ENCODE results near the gene VSTM4.

Gene VSTM4

DNA sequence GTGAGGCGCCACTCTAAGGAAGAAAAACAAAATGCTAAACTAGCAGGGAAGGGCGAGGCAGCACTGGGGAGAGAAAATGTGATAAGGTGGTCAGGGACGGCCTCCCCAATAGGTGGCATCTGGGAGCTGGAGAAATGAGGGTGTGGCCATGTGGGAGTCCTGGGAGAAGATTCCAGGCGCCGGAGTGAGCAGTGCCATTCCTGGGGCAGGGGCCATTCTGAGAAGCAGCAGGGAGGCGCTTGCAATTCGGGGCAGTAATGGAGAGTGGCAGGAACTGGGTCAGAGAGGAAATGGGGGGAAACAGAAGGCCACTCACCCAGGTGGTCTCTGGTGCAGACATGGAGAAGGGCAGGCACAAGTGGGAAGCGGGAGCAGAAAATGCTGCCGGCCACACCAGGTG lies 113.9 kb downstream of the VSTM4 start:
- DNase-seq = no peak

- no peak for DNase-seq
Observed at GRCh38 chr10:49000437-49001398, 114.6 kb downstream of the VSTM4 start.

GRCh38 chr10:48999346-48999745 lies 116.0 kb downstream of the VSTM4 start:
- DNase-seq = no peak

GRCh38 chr10:48996329-48996728 lies 119.0 kb downstream of the VSTM4 start:
- no peak for DNase-seq

DNA sequence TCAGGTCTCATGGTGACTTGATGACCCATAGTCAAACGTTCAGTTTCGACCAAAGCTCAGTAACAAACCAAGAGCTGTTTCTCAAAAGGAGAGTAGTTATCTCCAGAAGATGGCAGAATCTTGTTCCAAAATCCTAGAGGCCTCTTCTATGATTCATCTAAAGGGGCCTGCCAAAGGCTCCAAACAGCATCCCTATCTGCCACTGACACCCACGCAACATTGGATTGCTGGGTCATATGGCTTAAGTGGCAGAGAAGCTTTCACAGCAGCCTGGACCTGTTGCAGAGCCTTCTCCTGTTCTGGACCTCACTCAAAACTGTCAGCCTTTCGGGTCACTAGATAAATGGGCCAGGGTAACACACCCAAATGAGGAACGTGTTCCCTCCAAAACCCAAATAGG lies 121.7 kb downstream of the VSTM4 start:
- DNase-seq = no peak

- no peak for DNase-seq
Observed at GRCh38 chr10:48990226-48990625, 125.1 kb downstream of the VSTM4 start.

- DNase-seq = no peak
Observed at GRCh38 chr10:48985621-48986158, 129.6 kb downstream of the VSTM4 start.

DNA sequence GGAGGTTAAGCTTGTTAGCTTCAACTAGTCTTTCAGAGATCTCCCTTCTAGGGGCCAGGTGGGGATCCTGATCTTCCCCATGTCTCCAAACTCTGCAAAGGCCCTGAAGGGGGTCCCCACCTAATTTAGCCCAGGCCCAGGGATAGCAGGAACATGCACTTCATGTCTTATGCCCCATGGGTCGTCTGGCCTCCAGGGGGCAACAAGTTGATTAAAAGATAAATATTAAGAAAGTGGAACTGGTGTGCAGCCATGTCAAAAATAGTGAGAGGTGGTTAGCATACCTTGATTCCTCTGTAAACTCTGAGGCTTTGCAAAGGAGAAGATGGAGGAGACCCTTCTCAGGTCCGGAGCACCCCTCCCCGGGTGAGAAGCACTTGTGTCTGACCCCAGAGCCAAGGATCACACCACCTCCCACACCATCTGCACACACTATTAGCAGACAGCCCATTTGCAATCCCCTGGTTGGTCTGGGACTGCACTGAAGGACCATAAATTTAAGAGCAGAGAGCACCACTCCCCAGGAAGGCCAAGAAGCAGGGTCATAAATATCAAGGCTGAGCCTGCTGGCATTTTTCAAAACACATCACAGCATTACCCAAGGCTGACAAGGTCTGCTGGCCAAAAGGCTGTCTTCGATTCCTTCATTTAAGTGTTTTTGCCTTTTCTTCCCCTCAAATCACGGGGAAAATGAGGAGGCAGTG lies 131.5 kb downstream of the VSTM4 start:
- DNase-seq = no peak

DNA sequence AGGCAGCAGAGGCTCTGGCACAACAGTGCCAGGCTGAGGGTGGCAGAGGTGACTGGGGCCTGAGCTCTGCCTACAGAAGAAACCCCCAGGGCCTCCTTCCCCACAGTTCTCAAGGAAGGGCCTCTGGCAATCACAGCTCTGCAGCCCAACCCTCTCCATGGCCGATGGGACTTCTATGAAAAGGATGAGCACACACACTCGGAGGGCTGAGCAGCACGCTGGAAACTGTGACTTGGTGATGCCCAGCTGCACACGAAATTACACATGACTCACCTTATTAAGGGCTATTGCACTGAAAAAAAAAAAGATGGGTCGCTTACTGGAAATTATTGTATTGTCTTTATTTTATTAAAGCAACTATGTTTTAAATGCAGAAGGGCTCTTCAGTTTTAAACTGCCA lies 132.7 kb downstream of the VSTM4 start:
- no peak for DNase-seq

DNA sequence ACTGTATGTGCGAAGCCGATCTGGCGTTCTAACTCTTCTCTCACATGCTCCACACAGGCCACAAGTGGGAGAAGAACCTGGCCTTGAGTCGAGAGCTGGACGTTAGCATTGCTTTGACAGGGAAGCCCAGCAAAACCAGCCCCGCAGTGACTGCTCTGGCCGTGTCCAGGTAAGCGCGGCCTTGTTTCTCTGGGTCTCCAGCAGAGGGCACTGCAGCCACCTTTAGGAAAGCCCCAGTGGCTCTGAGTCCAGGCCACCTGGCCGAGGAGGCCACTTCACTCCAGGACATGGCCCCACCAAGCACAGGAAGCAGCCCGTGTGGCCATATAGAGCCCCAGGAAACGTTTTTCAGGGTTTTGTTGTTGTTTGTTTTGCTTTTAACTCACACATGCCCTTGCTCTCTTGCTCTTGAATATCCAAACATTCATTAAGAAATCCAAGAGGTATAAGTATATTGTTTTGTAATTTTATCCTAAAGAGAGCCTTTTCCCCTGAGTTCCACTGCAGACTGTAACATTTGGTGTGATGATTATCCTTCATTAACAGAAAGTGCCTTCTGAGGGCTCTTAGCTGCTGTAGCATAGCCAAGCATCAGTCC lies 133.9 kb downstream of the VSTM4 start:
- DNase-seq = peak; percentile 10

- no peak for DNase-seq
Observed at GRCh38 chr10:48978318-48978717, 137.0 kb downstream of the VSTM4 start.

GRCh38 chr10:48976196-48976595 lies 139.1 kb downstream of the VSTM4 start:
- no peak for DNase-seq

DNA sequence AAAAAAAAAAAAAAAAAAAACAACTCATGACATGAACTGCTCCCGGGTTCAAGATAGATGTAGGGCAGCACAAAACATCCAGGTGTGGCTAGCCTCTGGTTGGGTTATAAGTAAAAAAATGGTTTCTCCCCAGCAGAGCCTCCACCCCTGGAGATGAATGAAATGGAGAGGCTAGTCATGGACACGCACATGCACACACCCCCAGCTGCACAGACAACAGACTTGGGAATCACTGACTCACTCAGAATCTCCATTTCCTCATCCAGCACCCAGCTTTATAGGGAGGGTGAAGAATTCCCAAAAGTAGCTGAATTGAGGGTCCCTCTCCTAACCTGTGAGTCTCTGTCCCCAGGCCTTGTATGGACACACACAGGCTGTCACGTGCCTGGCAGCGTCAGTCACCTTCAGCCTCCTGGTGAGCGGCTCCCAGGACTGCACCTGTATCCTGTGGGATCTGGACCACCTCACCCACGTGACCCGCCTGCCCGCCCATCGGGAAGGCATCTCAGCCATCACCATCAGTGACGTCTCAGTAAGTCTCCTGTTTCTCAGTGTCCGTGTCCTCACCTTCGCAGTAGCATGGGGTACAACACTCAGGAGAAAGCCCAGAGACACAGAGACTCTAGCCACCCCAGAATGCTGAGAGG lies 140.7 kb downstream of the VSTM4 start:
- no peak for DNase-seq

GRCh38 chr10:48973065-48973464 lies 142.3 kb downstream of the VSTM4 start:
- no peak for DNase-seq

DNA sequence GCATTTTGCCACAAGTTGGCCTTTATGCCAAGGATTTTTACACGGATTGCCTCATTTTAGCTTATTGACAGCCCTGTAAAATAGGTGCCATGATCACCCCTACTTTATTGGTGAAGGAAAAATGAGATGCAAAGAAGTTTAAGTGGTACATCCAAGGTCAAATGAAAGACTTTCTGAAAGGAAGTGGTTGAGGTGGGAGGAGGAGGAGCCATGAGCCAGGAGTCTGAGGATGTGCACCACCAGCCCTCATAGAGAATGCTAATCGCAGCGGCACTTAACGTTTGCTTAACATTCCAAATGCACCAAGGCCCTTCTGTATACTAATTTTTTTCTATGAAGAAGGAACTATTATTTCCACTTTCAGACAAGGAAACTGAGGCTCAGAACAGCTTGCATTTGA lies 144.7 kb downstream of the VSTM4 start:
- no peak for DNase-seq

DNA sequence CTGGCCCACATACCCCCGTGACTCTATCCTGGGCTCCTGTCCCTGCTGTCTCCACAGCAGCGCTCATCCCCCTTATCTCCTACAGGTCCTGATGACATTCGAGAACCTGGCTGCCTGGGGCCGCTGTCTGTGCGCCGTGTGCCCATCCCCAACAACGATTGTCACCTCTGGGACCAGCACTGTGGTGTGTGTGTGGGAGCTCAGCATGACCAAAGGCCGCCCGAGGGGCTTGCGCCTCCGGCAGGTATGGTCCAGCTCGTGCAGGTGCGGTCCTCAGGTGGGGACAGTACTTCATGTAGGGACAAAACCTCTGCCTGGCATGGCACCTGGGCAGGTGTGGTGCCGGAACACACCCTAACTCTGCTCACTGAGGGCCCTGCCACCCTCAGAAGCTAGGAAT lies 145.3 kb downstream of the VSTM4 start:
- no peak for DNase-seq

DNA sequence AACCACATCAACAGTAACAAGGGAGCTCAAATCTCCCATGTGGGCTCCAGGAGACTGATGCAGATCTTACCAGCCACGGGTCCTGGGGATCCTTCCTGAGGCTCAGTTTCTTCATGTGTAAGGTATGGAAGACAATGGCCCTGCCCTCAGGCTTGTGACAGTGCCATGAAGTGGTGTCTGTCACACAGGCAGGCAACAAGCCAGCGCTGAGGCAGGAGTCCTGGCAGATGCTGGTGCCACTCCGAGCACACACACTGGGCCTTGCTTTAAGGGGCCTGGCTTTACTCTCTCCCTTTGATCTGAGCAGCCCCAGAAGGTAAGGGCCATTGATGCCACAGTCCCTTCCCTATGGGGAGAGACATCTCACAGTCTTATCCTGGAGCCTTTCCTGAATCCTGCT lies 147.3 kb downstream of the VSTM4 start:
- no peak for DNase-seq

DNA sequence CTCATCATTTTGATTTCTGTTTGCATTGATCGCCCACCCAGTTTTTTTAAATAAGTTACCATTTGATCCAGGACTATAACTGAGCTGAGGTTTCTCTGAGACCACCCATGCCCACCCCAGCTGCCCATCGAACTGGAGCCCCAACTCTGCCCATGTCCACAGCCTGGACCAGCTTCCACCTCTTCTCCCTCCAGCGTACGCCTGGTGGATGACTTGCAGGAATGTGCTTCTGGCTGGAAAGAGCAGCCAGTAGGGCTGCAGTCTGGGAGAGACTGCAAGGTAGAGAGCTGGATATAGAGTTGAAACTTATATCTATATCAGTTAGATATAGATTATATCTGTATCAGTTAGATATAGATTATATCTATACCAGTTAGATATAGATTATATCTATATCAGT lies 149.9 kb downstream of the VSTM4 start:
- DNase-seq = no peak
